HepG2 (cell line): Measurements from ENCODE around the gene CRYAB. TPM values are rescaled to one million over a fixed set of nuclear protein-coding genes. Genes with fewer than 3 reads are reported as not detected.

Experiments used
- FOXC1 ChIP-seq: sonication (generic); formaldehyde crosslinking; IDR thresholded peaks from 2 replicates; pipeline ENCODE4 v1.8.0; 2022; ENCODE audit warnings: mild to moderate bottlenecking, missing genetic modification reagents, borderline replicate concordance
- HOXA3 ChIP-seq: sonication (generic); formaldehyde crosslinking; IDR thresholded peaks from 2 replicates; pipeline ENCODE4 v1.5.0; 2020; ENCODE audit warnings: missing genetic modification reagents
- POLR2A ChIP-seq, 2 experiments: IDR thresholded peaks; 2 replicates each; pipeline ENCODE4 v1.6.1; 2011; ENCODE audit warnings: low read depth in 2 of 2, low read length in 2 of 2, mild to moderate bottlenecking in 1 of 2, moderate library complexity in 1 of 2; ENCODE audit not compliant: insufficient read depth in 1 of 2
- REPIN1 ChIP-seq: sonication (generic); formaldehyde crosslinking; IDR thresholded peaks from 2 replicates; pipeline ENCODE4 v1.8.0; 2022; ENCODE audit warnings: missing genetic modification reagents, low read depth, mild to moderate bottlenecking, borderline replicate concordance
- RXRB ChIP-seq: IDR thresholded peaks from 2 replicates; pipeline ENCODE4 v1.6.1; 2016; ENCODE audit warnings: borderline replicate concordance, missing genetic modification reagents, missing compliant biosample characterization
- ZNF230 ChIP-seq: sonication (generic); formaldehyde crosslinking; IDR thresholded peaks from 2 replicates; pipeline ENCODE4 v1.4.0; 2020; ENCODE audit warnings: mild to moderate bottlenecking, missing genetic modification reagents
- ZSCAN29 ChIP-seq: sonication (generic); formaldehyde crosslinking; conservative IDR thresholded peaks from 2 replicates; pipeline ENCODE4 v1.4.0; 2020; ENCODE audit warnings: mild to moderate bottlenecking, missing genetic modification reagents
- polyA plus RNA-seq, 8 experiments: library from polyadenylated mRNA; depleted of rRNA in 3 of 8; stranded (reverse) in 7 of 8; unstranded in 1 of 8; fragments of >200 nt; fragmentation: Illumina TruSeq in 4 of 8; extraction: Trizol in 4 of 8; gene quantifications; 2 replicates each; pipeline versions ENCODE4 v1.2.1 to v1.2.3, GENCODE V29; 2011 to 2016; ENCODE audit warnings: low read depth in 4 of 8, missing spikeins in 1 of 8, mixed read lengths in 1 of 8; ENCODE audit not compliant: insufficient read depth in 1 of 8
- total RNA-seq, 5 experiments: library from RNA; depleted of rRNA; stranded (reverse); fragments of >200 nt; fragmentation: Illumina TruSeq; extraction: Trizol; gene quantifications; 2 replicates each; pipeline ENCODE4 v1.2.3, GENCODE V29; 2016; ENCODE audit warnings: low read depth in 1 of 5
- TF ChIP-seq, protein P1 (sequence below): IDR thresholded peaks from 2 replicates; pipeline ENCODE4 v1.6.1; 2016; ENCODE audit warnings: missing compliant biosample characterization, missing genetic modification reagents, borderline replicate concordance
- TF ChIP-seq, protein P2 (sequence below): sonication (generic); formaldehyde crosslinking; IDR thresholded peaks from 2 replicates; pipeline ENCODE4 v1.5.0; 2020; ENCODE audit warnings: mild to moderate bottlenecking, missing genetic modification reagents, borderline replicate concordance

Gene CRYAB
- total and polyA plus RNA-seq, 2 of the 13 experiments (the other 11 are each of a cell fraction or from before 2014, with no cell fraction given): 0.55 to 1.1 TPM

DNA sequence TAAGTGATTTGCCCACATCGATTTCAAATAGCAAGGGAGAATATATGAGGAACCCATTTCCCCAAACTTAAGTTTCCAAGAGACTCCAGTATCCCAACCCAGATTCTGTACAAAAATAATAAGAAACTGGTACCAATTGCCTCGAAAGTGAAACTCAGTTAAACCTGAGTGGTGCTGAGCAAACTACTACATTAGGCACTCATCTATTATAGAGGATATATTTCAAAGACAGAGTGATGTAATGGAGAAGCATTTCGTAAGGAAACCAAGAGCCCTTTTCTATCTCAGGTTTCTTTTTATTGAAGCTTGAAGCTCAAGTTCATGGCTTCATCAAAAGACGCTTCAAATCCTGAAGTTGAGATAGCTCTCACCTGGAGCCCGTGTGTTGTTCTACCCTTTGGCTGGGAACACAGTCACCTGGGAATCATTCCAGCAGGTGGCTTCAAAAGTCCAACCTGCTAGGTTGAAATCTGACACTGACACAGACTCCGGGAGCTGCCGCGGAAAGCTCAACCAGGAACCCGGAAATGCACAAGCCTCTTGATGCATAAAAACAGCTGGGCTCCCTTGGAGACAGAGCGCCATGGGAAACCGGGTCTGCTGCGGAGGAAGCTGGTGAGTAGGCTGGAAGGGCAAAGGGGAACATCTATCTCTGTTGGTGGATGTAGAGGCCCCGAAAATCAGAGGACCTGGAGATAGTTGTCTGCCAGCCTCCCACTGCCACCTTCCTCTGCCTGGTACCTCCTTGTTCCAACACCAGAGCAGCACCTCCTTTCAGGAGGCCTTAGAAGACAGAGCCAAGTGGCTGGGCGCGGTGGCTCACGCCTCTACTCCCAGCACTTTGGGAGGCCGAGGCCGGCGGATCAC lies 7.1 kb upstream of the CRYAB start, which contains the start of gene C11orf52 (continued):
- TF ChIP-seq REPIN1 (CRISPR knock-in tag) (no peak), RXRB (peak; percentile 45; the same call in 1 of the 2 replicates), POLR2A (IDR thresholded peaks at IDR 0.05; ENCODE audit: insufficient read depth in 1 of 2, low read depth in 2 of 2, low read length in 2 of 2) (peak; percentile 46 to 54; a peak in 2 of 4 replicates), ZNF230 (CRISPR knock-in tag) (no peak), FOXC1 (CRISPR knock-in tag) (0 out of 2 replicates have a peak, but pooled peaks have one; percentile 33), HOXA3 (peak; percentile 46; the same call in 1 of the 2 replicates), ZSCAN29 (0 out of 2 replicates have a peak, but pooled peaks have one; percentile 43)
- TF ChIP-seq, protein P1, sequence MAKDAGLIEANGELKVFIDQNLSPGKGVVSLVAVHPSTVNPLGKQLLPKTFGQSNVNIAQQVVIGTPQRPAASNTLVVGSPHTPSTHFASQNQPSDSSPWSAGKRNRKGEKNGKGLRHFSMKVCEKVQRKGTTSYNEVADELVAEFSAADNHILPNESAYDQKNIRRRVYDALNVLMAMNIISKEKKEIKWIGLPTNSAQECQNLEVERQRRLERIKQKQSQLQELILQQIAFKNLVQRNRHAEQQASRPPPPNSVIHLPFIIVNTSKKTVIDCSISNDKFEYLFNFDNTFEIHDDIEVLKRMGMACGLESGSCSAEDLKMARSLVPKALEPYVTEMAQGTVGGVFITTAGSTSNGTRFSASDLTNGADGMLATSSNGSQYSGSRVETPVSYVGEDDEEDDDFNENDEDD (CRISPR knock-in tag): peak; percentile 44; the same call in 1 of the 2 replicates
- TF ChIP-seq, protein P2, sequence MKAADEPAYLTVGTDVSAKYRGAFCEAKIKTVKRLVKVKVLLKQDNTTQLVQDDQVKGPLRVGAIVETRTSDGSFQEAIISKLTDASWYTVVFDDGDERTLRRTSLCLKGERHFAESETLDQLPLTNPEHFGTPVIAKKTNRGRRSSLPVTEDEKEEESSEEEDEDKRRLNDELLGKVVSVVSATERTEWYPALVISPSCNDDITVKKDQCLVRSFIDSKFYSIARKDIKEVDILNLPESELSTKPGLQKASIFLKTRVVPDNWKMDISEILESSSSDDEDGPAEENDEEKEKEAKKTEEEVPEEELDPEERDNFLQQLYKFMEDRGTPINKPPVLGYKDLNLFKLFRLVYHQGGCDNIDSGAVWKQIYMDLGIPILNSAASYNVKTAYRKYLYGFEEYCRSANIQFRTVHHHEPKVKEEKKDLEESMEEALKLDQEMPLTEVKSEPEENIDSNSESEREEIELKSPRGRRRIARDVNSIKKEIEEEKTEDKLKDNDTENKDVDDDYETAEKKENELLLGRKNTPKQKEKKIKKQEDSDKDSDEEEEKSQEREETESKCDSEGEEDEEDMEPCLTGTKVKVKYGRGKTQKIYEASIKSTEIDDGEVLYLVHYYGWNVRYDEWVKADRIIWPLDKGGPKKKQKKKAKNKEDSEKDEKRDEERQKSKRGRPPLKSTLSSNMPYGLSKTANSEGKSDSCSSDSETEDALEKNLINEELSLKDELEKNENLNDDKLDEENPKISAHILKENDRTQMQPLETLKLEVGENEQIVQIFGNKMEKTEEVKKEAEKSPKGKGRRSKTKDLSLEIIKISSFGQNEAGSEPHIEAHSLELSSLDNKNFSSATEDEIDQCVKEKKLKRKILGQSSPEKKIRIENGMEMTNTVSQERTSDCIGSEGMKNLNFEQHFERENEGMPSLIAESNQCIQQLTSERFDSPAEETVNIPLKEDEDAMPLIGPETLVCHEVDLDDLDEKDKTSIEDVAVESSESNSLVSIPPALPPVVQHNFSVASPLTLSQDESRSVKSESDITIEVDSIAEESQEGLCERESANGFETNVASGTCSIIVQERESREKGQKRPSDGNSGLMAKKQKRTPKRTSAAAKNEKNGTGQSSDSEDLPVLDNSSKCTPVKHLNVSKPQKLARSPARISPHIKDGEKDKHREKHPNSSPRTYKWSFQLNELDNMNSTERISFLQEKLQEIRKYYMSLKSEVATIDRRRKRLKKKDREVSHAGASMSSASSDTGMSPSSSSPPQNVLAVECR: peak; percentile 81
